HepG2 (cell line): ENCODE measurements around the gene LGI2. TPM values are rescaled to one million over a fixed set of nuclear protein-coding genes. Genes with fewer than 3 reads are reported as not detected.

Experiments
- ATAC-seq: fragments of 200-7000 bp; cut with Tn5 transposase; 3 replicates; pipeline ENCODE4 v1.9.1; 2020; ENCODE audit warnings: mild to moderate bottlenecking, moderate library complexity
- BruUV-seq: library from RNA; stranded (reverse); fragments of 400-500 nt; replicated peaks from 2 replicates; lab custom pipeline; 2021; lab: Mats Ljungman, UMichigan
- CTCF ChIA-PET: fragments of 300-600 bp; formaldehyde crosslinking; extraction: SDS; loops from one replicate; lab custom pipeline; 2021; ENCODE audit warnings: low total read pairs, inconsistent platforms, low intra/inter-chr PET ratio; lab: Yijun Ruan, JAX
- POLR2A ChIA-PET: fragments of 350-600 bp; sonication (Branson Sonifier 250); formaldehyde crosslinking; loops from one replicate; lab custom pipeline; 2020; ENCODE audit warnings: antibody characterized with exemption, inconsistent platforms; lab: Yijun Ruan, JAX
- DNase-seq: peaks from one replicate; pipeline ENCODE4 v3.0.0-alpha.2; 2015; ENCODE audit warnings: low spot score
- FAIRE-seq: peaks from 3 replicates; lab custom pipeline; 2011; peaks lifted over from hg19 to GRCh38; lab: Jason Lieb, UNC
- H2AFZ ChIP-seq: one replicate; pipeline ENCODE4 v1.6.1; 2011; ENCODE audit warnings: low read length, inconsistent platforms
- H3K27ac ChIP-seq: fragments of 300-600 bp; 3 replicates; pipeline ENCODE4 v1.8.0; 2011; ENCODE audit warnings: mixed run types, mild to moderate bottlenecking, mixed read lengths, low read length, inconsistent platforms; ENCODE audit not compliant: insufficient read depth; ENCODE audit errors: extremely low read length
- H3K27me3 ChIP-seq, 2 experiments: fragments of 200-600 bp in 1 of 2; 2 replicates in 1 of 2; 3 replicates in 1 of 2; pipeline versions ENCODE4 v1.6.0 to v1.8.0; 2011; ENCODE audit warnings: low read length in 2 of 2, mild to moderate bottlenecking in 2 of 2, moderate library complexity in 2 of 2, inconsistent platforms in 1 of 2; ENCODE audit not compliant: insufficient read depth in 2 of 2, control insufficient read depth in 1 of 2
- H3K36me3 ChIP-seq, 2 experiments: fragments of 200-600 bp in 1 of 2; replicated peaks in 1 of 2; 2 replicates in 1 of 2; 3 replicates in 1 of 2; pipeline versions ENCODE4 v1.5.1 to v1.8.0; 2011; ENCODE audit warnings: low read length in 2 of 2, inconsistent platforms in 1 of 2; ENCODE audit not compliant: insufficient read depth in 2 of 2, control insufficient read depth in 1 of 2
- H3K4me1 ChIP-seq: 2 replicates; pipeline ENCODE4 v1.5.1; 2012; ENCODE audit warnings: low read length, inconsistent platforms; ENCODE audit not compliant: insufficient read depth
- H3K4me2 ChIP-seq: 2 replicates; pipeline ENCODE4 v1.6.0; 2011; ENCODE audit warnings: low read depth, low read length, inconsistent platforms
- H3K4me3 ChIP-seq, 3 experiments: fragments of 200-600 bp in 1 of 3; sonication (generic), shearing (Covaris generic) in 1 of 3; replicated peaks in 1 of 3; 2 replicates each; pipeline ENCODE4 v1.5.1; 2011 to 2016; ENCODE audit warnings: low read length in 3 of 3, inconsistent platforms in 2 of 3, low read depth in 2 of 3, mild to moderate bottlenecking in 2 of 3, control low read depth in 1 of 3, mixed read lengths in 1 of 3; ENCODE audit not compliant: insufficient read depth in 1 of 3
- H3K79me2 ChIP-seq: one replicate; pipeline ENCODE4 v1.6.1; 2011; ENCODE audit warnings: low read length, inconsistent platforms; ENCODE audit not compliant: insufficient read depth
- H3K9ac ChIP-seq: 2 replicates; pipeline ENCODE4 v1.6.0; 2011; ENCODE audit warnings: mild to moderate bottlenecking, low read depth, low read length, inconsistent platforms; ENCODE audit not compliant: insufficient read depth
- H3K9me3 ChIP-seq: 2 replicates; pipeline ENCODE4 v1.5.1; 2012; ENCODE audit warnings: mild to moderate bottlenecking, low read length
- H4K20me1 ChIP-seq: 2 replicates; pipeline ENCODE4 v1.6.0; 2011; ENCODE audit warnings: inconsistent platforms, mild to moderate bottlenecking, low read length, moderate library complexity; ENCODE audit not compliant: insufficient read depth
- ADNP ChIP-seq: sonication (generic); formaldehyde crosslinking; IDR thresholded peaks from 2 replicates; pipeline ENCODE4 v1.4.0; 2020; ENCODE audit warnings: missing genetic modification reagents
- CENPX ChIP-seq: sonication (generic); formaldehyde crosslinking; IDR thresholded peaks from 2 replicates; pipeline ENCODE4 v1.9.0; 2021; ENCODE audit warnings: mild to moderate bottlenecking, missing genetic modification reagents, moderate library complexity
- FIP1L1 ChIP-seq: fragments of 200-400 bp; formaldehyde crosslinking; IDR thresholded peaks from 2 replicates; pipeline ENCODE4 v1.6.1; 2018; ENCODE audit warnings: low read depth, mild to moderate bottlenecking, low read length, moderate library complexity, borderline replicate concordance; ENCODE audit not compliant: insufficient read depth
- MTF1 ChIP-seq: sonication (generic); formaldehyde crosslinking; IDR thresholded peaks from 2 replicates; pipeline ENCODE4 v1.5.0; 2020; ENCODE audit warnings: missing genetic modification reagents
- PHF20 ChIP-seq: sonication (generic); formaldehyde crosslinking; IDR thresholded peaks from 2 replicates; pipeline ENCODE4 v1.5.0; 2020; ENCODE audit warnings: mild to moderate bottlenecking, missing genetic modification reagents
- RCOR2 ChIP-seq: IDR thresholded peaks from 2 replicates; pipeline ENCODE4 v1.6.1; 2016; ENCODE audit warnings: missing biosample characterization, missing genetic modification reagents
- RXRB ChIP-seq: IDR thresholded peaks from 2 replicates; pipeline ENCODE4 v1.6.1; 2016; ENCODE audit warnings: borderline replicate concordance, missing genetic modification reagents, missing compliant biosample characterization
- SP4 ChIP-seq: sonication (generic); formaldehyde crosslinking; IDR thresholded peaks from 2 replicates; pipeline ENCODE4 v1.8.1; 2023; ENCODE audit warnings: mild to moderate bottlenecking, missing genetic modification reagents
- SYNCRIP ChIP-seq: fragments of 200-400 bp; formaldehyde crosslinking; IDR thresholded peaks from 2 replicates; pipeline ENCODE4 v1.6.1; 2018; ENCODE audit warnings: mild to moderate bottlenecking, low read depth, low read length; ENCODE audit not compliant: insufficient read depth
- TBX2 ChIP-seq: sonication (generic); formaldehyde crosslinking; IDR thresholded peaks from 2 replicates; pipeline ENCODE4 v1.5.0; 2020; ENCODE audit warnings: missing genetic modification reagents, mild to moderate bottlenecking, borderline replicate concordance
- THAP11 ChIP-seq: IDR thresholded peaks from 2 replicates; pipeline ENCODE4 v1.6.1; 2016; ENCODE audit warnings: missing biosample characterization, missing genetic modification reagents
- TP53 ChIP-seq: sonication (generic); formaldehyde crosslinking; conservative IDR thresholded peaks from 2 replicates; pipeline ENCODE4 v1.4.0; 2020; ENCODE audit warnings: missing genetic modification reagents
- ZNF362 ChIP-seq: sonication (generic); formaldehyde crosslinking; IDR thresholded peaks from 2 replicates; pipeline ENCODE4 v1.4.0; 2020; ENCODE audit warnings: missing genetic modification reagents, mild to moderate bottlenecking, borderline replicate concordance
- ZNF44 ChIP-seq: sonication (generic); formaldehyde crosslinking; IDR thresholded peaks from 2 replicates; pipeline ENCODE4 v1.5.1; 2020; ENCODE audit warnings: mild to moderate bottlenecking, missing genetic modification reagents
- ZNF598 ChIP-seq: sonication (generic); formaldehyde crosslinking; IDR thresholded peaks from 2 replicates; pipeline ENCODE4 v1.5.1; 2020; ENCODE audit warnings: mild to moderate bottlenecking, missing genetic modification reagents, borderline replicate concordance
- WGBS: methylation state at CpG from one replicate; pipeline ENCODE4 v1.1.6; 2017; ENCODE audit warnings: low lambda C conversion rate; 5-methylcytosine and 5-hydroxymethylcytosine counted together
- in situ Hi-C: cut with HindIII; loops from 2 replicates; pipeline ENCODE4 v1.10.0; 2017; ENCODE audit warnings: low pct_unique_long_range_greater_than_20kb; ENCODE audit not compliant: extremely low pct_ligation_motif_present
- intact Hi-C: fragments of 100-400 bp; cut with micrococcal nuclease; formaldehyde crosslinking; loops from one replicate; pipeline ENCODE4 v1.10.0; 2022; ENCODE audit not compliant: unreplicated experiment
- polyA plus RNA-seq, 8 experiments: library from polyadenylated mRNA; depleted of rRNA in 3 of 8; stranded (reverse) in 7 of 8; unstranded in 1 of 8; fragments of >200 nt; fragmentation: Illumina TruSeq in 4 of 8; extraction: Trizol in 4 of 8; gene quantifications; 2 replicates each; pipeline versions ENCODE4 v1.2.1 to v1.2.3, GENCODE V29; 2011 to 2016; ENCODE audit warnings: low read depth in 4 of 8, missing spikeins in 1 of 8, mixed read lengths in 1 of 8; ENCODE audit not compliant: insufficient read depth in 1 of 8
- total RNA-seq, 5 experiments: library from RNA; depleted of rRNA; stranded (reverse); fragments of >200 nt; fragmentation: Illumina TruSeq; extraction: Trizol; gene quantifications; 2 replicates each; pipeline ENCODE4 v1.2.3, GENCODE V29; 2016; ENCODE audit warnings: low read depth in 1 of 5
- TF ChIP-seq, protein P1 (sequence below): IDR thresholded peaks from 2 replicates; pipeline ENCODE4 v1.6.1; 2018; ENCODE audit warnings: missing genetic modification reagents, mild to moderate bottlenecking, missing compliant biosample characterization
- TF ChIP-seq, protein P2 (sequence below): sonication (generic); formaldehyde crosslinking; IDR thresholded peaks from 2 replicates; pipeline ENCODE4 v1.8.0; 2022; ENCODE audit warnings: mild to moderate bottlenecking, missing genetic modification reagents
- TF ChIP-seq, protein P3 (sequence below): sonication (generic); formaldehyde crosslinking; IDR thresholded peaks from 2 replicates; pipeline ENCODE4 v1.4.0; 2020; ENCODE audit warnings: missing genetic modification reagents
- TF ChIP-seq, protein P4 (sequence below): sonication (generic); formaldehyde crosslinking; conservative IDR thresholded peaks from 2 replicates; pipeline ENCODE4 v1.4.0; 2020; ENCODE audit warnings: missing genetic modification reagents

The LGI2 gene
- total and polyA plus RNA-seq, 2 of the 13 experiments (the other 11 are each of a cell fraction or from before 2014, with no cell fraction given): not detected

DNA sequence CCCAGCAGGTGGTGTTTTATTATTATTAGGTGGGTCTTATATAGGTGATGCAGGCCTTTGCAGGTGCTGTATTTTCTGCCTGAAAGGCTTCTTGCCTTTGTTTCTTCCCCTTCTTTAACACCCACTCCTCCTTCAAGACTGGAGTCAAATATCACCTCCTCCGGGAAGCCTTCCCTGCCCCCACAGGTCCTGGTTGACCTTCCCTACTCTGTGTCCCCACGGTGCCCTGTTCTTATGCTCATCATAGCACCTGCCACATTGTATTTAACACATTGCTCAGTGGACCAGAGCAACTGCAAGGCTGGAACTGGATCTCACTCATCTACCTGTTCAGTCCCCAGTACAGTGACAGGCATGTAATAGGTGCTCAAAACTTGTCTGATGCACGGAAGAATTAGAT lies 39.8 kb upstream of the LGI2 start:
- no peaks in the 10 kb centered on the region for H3K9me3 ChIP-seq
- H3K9ac ChIP-seq: no peak overlapping the region
- in situ Hi-C loops (no loop called here), intact Hi-C loops (no loop called here)
- no peaks in the 10 kb centered on the region for H3K79me2 ChIP-seq
- no peak overlapping the region for H3K4me2 ChIP-seq
- H3K27me3 ChIP-seq: no peaks in the 10 kb centered on the region; a peak in 1 of 5 replicates
- FAIRE-seq (no peak), ATAC-seq (no peak), DNase-seq (no peak)
- no TSS peak for BruUV-seq
- no peak overlapping the region for H3K4me3 ChIP-seq
- H2AFZ ChIP-seq: no peak overlapping the region
- 48% methylated on average over 3 of the region's 3 CpGs for WGBS
- peaks cover 16% of the 10 kb centered on the region for H3K4me1 ChIP-seq
- no peaks in the 10 kb centered on the region for H3K36me3 ChIP-seq
- CTCF ChIA-PET: no interaction called here
- H4K20me1 ChIP-seq: no peaks in the 10 kb centered on the region
- POLR2A ChIA-PET: no interaction called here
- no peak overlapping the region for H3K27ac ChIP-seq
- TF ChIP-seq RCOR2 (CRISPR knock-in tag) (no peak), SYNCRIP (no peak), MTF1 (CRISPR knock-in tag) (no peak), TP53 (CRISPR knock-in tag) (no peak), PHF20 (CRISPR knock-in tag) (no peak), ZNF598 (CRISPR knock-in tag) (no peak), THAP11 (CRISPR knock-in tag) (no peak), ZNF362 (no peak), FIP1L1 (no peak), SP4 (CRISPR knock-in tag) (no peak), RXRB (CRISPR knock-in tag) (no peak), TBX2 (CRISPR knock-in tag) (no peak), CENPX (CRISPR knock-in tag) (no peak), ADNP (CRISPR knock-in tag) (no peak), ZNF44 (CRISPR knock-in tag) (no peak)
- TF ChIP-seq, protein P1, sequence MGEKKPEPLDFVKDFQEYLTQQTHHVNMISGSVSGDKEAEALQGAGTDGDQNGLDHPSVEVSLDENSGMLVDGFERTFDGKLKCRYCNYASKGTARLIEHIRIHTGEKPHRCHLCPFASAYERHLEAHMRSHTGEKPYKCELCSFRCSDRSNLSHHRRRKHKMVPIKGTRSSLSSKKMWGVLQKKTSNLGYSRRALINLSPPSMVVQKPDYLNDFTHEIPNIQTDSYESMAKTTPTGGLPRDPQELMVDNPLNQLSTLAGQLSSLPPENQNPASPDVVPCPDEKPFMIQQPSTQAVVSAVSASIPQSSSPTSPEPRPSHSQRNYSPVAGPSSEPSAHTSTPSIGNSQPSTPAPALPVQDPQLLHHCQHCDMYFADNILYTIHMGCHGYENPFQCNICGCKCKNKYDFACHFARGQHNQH: no peak
- TF ChIP-seq, protein P2, sequence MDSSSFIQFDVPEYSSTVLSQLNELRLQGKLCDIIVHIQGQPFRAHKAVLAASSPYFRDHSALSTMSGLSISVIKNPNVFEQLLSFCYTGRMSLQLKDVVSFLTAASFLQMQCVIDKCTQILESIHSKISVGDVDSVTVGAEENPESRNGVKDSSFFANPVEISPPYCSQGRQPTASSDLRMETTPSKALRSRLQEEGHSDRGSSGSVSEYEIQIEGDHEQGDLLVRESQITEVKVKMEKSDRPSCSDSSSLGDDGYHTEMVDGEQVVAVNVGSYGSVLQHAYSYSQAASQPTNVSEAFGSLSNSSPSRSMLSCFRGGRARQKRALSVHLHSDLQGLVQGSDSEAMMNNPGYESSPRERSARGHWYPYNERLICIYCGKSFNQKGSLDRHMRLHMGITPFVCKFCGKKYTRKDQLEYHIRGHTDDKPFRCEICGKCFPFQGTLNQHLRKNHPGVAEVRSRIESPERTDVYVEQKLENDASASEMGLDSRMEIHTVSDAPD (CRISPR knock-in tag): no peak
- TF ChIP-seq, protein P3, sequence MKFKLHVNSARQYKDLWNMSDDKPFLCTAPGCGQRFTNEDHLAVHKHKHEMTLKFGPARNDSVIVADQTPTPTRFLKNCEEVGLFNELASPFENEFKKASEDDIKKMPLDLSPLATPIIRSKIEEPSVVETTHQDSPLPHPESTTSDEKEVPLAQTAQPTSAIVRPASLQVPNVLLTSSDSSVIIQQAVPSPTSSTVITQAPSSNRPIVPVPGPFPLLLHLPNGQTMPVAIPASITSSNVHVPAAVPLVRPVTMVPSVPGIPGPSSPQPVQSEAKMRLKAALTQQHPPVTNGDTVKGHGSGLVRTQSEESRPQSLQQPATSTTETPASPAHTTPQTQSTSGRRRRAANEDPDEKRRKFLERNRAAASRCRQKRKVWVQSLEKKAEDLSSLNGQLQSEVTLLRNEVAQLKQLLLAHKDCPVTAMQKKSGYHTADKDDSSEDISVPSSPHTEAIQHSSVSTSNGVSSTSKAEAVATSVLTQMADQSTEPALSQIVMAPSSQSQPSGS (CRISPR knock-in tag): no peak
- TF ChIP-seq, protein P4, sequence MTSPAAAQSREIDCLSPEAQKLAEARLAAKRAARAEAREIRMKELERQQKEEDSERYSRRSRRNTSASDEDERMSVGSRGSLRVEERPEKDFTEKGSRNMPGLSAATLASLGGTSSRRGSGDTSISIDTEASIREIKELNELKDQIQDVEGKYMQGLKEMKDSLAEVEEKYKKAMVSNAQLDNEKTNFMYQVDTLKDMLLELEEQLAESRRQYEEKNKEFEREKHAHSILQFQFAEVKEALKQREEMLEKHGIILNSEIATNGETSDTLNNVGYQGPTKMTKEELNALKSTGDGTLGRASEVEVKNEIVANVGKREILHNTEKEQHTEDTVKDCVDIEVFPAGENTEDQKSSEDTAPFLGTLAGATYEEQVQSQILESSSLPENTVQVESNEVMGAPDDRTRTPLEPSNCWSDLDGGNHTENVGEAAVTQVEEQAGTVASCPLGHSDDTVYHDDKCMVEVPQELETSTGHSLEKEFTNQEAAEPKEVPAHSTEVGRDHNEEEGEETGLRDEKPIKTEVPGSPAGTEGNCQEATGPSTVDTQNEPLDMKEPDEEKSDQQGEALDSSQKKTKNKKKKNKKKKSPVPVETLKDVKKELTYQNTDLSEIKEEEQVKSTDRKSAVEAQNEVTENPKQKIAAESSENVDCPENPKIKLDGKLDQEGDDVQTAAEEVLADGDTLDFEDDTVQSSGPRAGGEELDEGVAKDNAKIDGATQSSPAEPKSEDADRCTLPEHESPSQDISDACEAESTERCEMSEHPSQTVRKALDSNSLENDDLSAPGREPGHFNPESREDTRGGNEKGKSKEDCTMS (CRISPR knock-in tag): no peak
